Effector memory CD8-positive, alpha-beta T cell (primary cell): ENCODE results near the gene OR11H6.
A peak's percentile ranks its signal among the peaks of the same experiment; 100 is the strongest.
"Not testable (repeated sequence)": the region's sequence is repeated elsewhere in the genome, so short reads cannot be mapped to it uniquely, and the experiment has no call there.

Experiments used
- ATAC-seq: fragments of 150-1000 bp; cut with Tn5 transposase; replicated peaks from 2 replicates; pipeline ENCODE4 v1.10.0; 2021; ENCODE audit warnings: mild to moderate bottlenecking, moderate library complexity
- DNase-seq, 3 experiments: peaks; one replicate each; pipeline ENCODE4 v3.0.0; 2021
- H3K27ac Mint-ChIP-seq, 2 donors: one replicate each; pipeline ENCODE4 v1.8.0; 2022; ENCODE audit warnings: mild to moderate bottlenecking in 2 of 2, mixed read lengths in 2 of 2, moderate library complexity in 2 of 2
- H3K27me3 Mint-ChIP-seq, 2 donors: one replicate each; pipeline ENCODE4 v1.8.0; 2022; ENCODE audit warnings: mixed read lengths in 2 of 2
- H3K36me3 Mint-ChIP-seq: one replicate; pipeline ENCODE4 v1.8.0; 2022; ENCODE audit warnings: mild to moderate bottlenecking, moderate library complexity, mixed read lengths; ENCODE audit not compliant: insufficient read depth
- H3K4me1 Mint-ChIP-seq, 2 donors: one replicate each; pipeline ENCODE4 v1.8.0; 2022; ENCODE audit warnings: low read depth in 2 of 2, mixed read lengths in 2 of 2
- H3K4me3 Mint-ChIP-seq, 2 donors: one replicate each; pipeline ENCODE4 v1.8.0; 2022; ENCODE audit warnings: mild to moderate bottlenecking in 2 of 2, mixed read lengths in 2 of 2, moderate library complexity in 2 of 2
- H3K9me3 Mint-ChIP-seq, 2 donors: one replicate each; pipeline ENCODE4 v1.8.0; 2022; ENCODE audit warnings: mixed read lengths in 2 of 2

OR11H6 gene

GRCh38 chr14:20198991-20199390 lies 24.5 kb upstream of the OR11H6 start:
- Mint-ChIP-seq H3K4me1 (no peaks in the 10 kb centered on the region), H3K27me3 (peaks cover 28 to 30% of the 10 kb centered on the region in 2 donors), H3K4me3 (no peak overlapping the region)

DNA sequence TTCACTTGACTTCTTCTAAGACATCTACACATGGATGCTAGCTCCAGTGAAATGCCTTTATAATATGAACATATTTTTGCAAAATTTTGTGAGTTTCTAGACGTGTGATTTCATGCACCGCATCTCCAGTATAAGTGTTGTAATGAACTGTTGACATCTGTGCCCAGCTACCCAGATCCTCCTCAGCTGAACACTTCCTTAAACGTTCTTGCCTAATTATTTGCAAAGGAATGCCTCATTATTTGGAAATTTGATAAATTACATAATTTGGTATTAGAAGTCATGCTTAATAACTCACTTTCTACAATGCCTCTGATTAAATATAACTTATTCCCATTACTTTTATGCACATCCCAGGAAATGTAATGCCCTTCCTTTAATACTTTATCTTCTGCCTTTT lies 18.8 kb upstream of the OR11H6 start:
- no peak overlapping the region for H3K27ac Mint-ChIP-seq
- no peaks in the 10 kb centered on the region for H3K4me1 Mint-ChIP-seq
- no peak overlapping the region for H3K4me3 Mint-ChIP-seq
- DNase-seq (no peak), ATAC-seq (no peak)
- H3K36me3 Mint-ChIP-seq, result no peaks in the 10 kb centered on the region
- no peaks in the 10 kb centered on the region for H3K9me3 Mint-ChIP-seq
- peaks cover 13 to 22% of the 10 kb centered on the region in 2 donors for H3K27me3 Mint-ChIP-seq

More at GRCh38 chr14:20198991-20199390, 24.5 kb upstream of the OR11H6 start:
- Mint-ChIP-seq H3K27ac (no peak overlapping the region), H3K9me3 (no peaks in the 10 kb centered on the region), H3K36me3 (no peaks in the 10 kb centered on the region)
- no peak for ATAC-seq
- no peak for DNase-seq

GRCh38 chr14:20209595-20209994 lies 13.9 kb upstream of the OR11H6 start:
- H3K27me3 Mint-ChIP-seq, result peaks cover 12 to 19% of the 10 kb centered on the region in 2 donors
- no peaks in the 10 kb centered on the region for H3K36me3 Mint-ChIP-seq
- DNase-seq, result no peak
- ATAC-seq, result no peak
- H3K9me3 Mint-ChIP-seq, result no peaks in the 10 kb centered on the region
- H3K4me1 Mint-ChIP-seq, result no peaks in the 10 kb centered on the region
- no peak overlapping the region for H3K27ac Mint-ChIP-seq
- no peak overlapping the region for H3K4me3 Mint-ChIP-seq

- H3K27ac Mint-ChIP-seq, result not testable (repeated sequence)
Observed at GRCh38 chr14:20212406-20212805, 11.1 kb upstream of the OR11H6 start.

GRCh38 chr14:20215196-20215595 lies 8.3 kb upstream of the OR11H6 start:
- H3K36me3 Mint-ChIP-seq, result no peaks in the 10 kb centered on the region

More at GRCh38 chr14:20212406-20212805, 11.1 kb upstream of the OR11H6 start:
- not testable (repeated sequence) for H3K4me1 Mint-ChIP-seq, H3K36me3 Mint-ChIP-seq, DNase-seq, ATAC-seq, H3K4me3 Mint-ChIP-seq, H3K9me3 Mint-ChIP-seq
- H3K27me3 Mint-ChIP-seq, result peaks cover 14 to 26% of the 10 kb centered on the region in 2 donors

DNA sequence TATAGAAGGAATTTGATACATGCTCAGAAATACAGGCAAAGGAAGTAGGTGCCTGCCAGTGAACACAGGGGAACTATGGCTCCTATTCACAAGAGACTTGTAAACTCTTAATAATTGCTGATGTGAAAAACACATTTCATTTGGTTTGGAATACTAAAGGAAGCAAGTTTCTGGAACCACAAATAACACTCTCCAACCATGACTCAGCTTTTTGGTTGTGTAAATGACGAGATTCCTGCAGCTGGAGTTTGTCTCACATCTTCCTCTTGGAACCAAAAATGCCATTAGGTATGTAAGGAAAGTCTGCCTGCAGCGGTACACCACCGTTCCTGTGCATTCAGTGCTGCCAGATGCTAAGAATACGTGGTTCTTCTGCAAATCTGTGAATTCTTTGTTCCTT lies 4.5 kb upstream of the OR11H6 start:
- ATAC-seq (no peak), DNase-seq (no peak)
- no peaks in the 10 kb centered on the region for H3K4me1 Mint-ChIP-seq
- H3K27ac Mint-ChIP-seq, result no peak overlapping the region
- H3K4me3 Mint-ChIP-seq, result no peak overlapping the region
- peaks cover 8 to 13% of the 10 kb centered on the region in 2 donors for H3K27me3 Mint-ChIP-seq
- no peaks in the 10 kb centered on the region for H3K36me3 Mint-ChIP-seq
- H3K9me3 Mint-ChIP-seq, result peaks cover 0 to 2% of the 10 kb centered on the region in 2 donors

More at GRCh38 chr14:20215196-20215595, 8.3 kb upstream of the OR11H6 start:
- H3K4me3 Mint-ChIP-seq, result no peak overlapping the region
- DNase-seq (no peak), ATAC-seq (no peak)
- H3K4me1 Mint-ChIP-seq, result no peaks in the 10 kb centered on the region
- H3K27ac Mint-ChIP-seq, result no peak overlapping the region
- H3K9me3 Mint-ChIP-seq, result no peaks in the 10 kb centered on the region
- peaks cover 7 to 16% of the 10 kb centered on the region in 2 donors for H3K27me3 Mint-ChIP-seq

DNA sequence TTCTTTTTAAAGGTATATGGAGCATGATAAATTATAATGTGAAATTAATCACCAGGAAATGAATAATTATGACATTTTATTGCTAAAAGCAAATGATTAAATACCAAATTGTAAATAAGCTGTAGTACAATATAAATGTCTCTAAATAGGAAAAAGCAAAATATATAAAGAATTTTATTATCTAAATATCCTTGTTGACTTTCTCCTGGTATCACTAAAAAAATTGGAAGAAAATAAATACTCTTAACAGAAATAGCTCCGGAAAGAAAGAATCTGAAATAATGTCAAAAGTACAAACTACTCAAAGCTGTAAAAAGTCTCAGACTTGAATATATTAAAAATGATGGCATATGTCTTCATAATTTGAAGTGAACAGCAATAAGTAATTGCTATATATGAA lies 5.2 kb downstream of the OR11H6 start, which contains the start of gene OR11H7:
OR11H7 (plus strand) TSS at position 301 of the 400 bp plus-strand sequence.
- no peak for DNase-seq
- no peak for ATAC-seq
- Mint-ChIP-seq H3K4me1 (no peaks in the 10 kb centered on the region), H3K27ac (no peak within 1 kb of the TSS), H3K36me3 (no peaks in the 10 kb centered on the region), H3K9me3 (peaks cover 2 to 18% of the 10 kb centered on the region in 2 donors), H3K4me3 (no peak within 1 kb of the TSS), H3K27me3 (peaks cover 5 to 10% of the 10 kb centered on the region in 2 donors)

GRCh38 chr14:20235415-20235814 lies 11.9 kb downstream of the OR11H6 start:
- H3K36me3 Mint-ChIP-seq, H3K27ac Mint-ChIP-seq, H3K4me1 Mint-ChIP-seq, DNase-seq, H3K4me3 Mint-ChIP-seq, H3K27me3 Mint-ChIP-seq, ATAC-seq, H3K9me3 Mint-ChIP-seq: not testable (repeated sequence)

DNA sequence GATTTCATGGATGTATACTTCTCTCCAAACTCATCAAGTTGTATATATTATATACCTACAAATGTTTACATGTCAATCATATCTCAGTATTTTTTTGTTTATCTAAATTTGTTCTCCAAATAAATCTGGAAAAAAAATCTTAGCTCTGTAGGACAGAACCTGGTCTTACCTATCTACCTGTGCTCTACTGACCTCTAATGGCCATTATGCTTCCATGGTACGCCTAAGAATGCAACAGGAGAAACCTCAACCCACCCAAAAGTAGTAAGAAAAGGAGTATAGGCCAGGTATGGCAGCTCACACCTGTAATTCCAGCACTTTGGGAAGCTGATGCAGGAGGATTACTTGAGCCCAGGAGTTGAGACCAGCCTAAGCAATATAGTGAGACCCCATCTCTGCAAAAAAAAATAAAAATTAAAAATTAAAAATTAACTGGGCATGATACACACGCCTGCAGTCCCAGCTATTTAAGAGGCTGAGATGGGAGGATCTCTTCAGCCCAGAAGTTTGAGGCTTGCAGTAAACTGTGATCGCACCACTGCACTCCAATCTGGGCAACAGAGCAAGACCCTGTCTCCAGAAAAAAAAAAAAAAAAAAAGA lies 24.2 kb downstream of the OR11H6 start:
- Mint-ChIP-seq H3K36me3 (no peaks in the 10 kb centered on the region), H3K27ac (no peak overlapping the region), H3K4me3 (no peak overlapping the region), H3K9me3 (peaks cover under 1 to 9% of the 10 kb centered on the region in 2 donors), H3K27me3 (peaks cover 0 to under 1% of the 10 kb centered on the region in 2 donors), H3K4me1 (no peaks in the 10 kb centered on the region)
- ATAC-seq, result no peak
- no peak for DNase-seq

- Mint-ChIP-seq H3K36me3 (no peaks in the 10 kb centered on the region), H3K4me3 (no peak overlapping the region), H3K27me3 (no peaks in the 10 kb centered on the region), H3K4me1 (no peaks in the 10 kb centered on the region), H3K27ac (no peak overlapping the region), H3K9me3 (no peaks in the 10 kb centered on the region)
- DNase-seq, result no peak
- ATAC-seq, result no peak
Observed at GRCh38 chr14:20262642-20263128, 39.2 kb downstream of the OR11H6 start.

- H3K9me3 Mint-ChIP-seq, H3K4me3 Mint-ChIP-seq: not testable (repeated sequence)
- H3K27ac Mint-ChIP-seq, result peak overlapping the region in 1 of 2 donors; percentile 48
Observed at GRCh38 chr14:20264361-20264760, 40.9 kb downstream of the OR11H6 start.

DNA sequence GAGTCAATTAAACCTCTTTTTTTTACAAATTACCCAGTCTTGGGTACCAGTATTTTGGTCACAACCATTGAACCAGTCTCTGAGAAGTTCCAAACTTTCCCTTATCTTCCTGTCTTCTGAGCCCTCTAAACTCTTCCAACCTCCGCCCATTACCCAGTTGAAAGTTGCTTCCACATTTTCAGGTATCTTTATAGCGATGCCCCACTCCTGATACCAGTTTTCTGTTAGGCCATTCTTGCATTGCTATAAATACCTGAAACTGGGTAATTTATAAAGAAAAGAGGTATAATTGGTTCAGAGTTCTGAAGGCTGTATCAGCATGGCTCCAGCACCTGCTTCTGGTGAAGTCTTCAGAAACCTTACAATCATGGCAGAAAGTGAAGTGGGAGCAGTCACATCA lies 50.6 kb downstream of the OR11H6 start:
- DNase-seq (no peak), ATAC-seq (no peak)
- Mint-ChIP-seq H3K36me3 (no peaks in the 10 kb centered on the region), H3K4me1 (peaks cover 4 to 9% of the 10 kb centered on the region in 2 donors), H3K27ac (no peak overlapping the region), H3K27me3 (no peaks in the 10 kb centered on the region), H3K4me3 (no peak overlapping the region), H3K9me3 (peaks cover 0 to 3% of the 10 kb centered on the region in 2 donors)

More at GRCh38 chr14:20264361-20264760, 40.9 kb downstream of the OR11H6 start:
- not testable (repeated sequence) for DNase-seq, H3K36me3 Mint-ChIP-seq, H3K27me3 Mint-ChIP-seq, H3K4me1 Mint-ChIP-seq, ATAC-seq
